ENCODE results near the gene IL6ST.
"Not testable (repeated sequence)": the region's sequence is repeated elsewhere in the genome, so short reads cannot be mapped to it uniquely, and the experiment has no call there.

The IL6ST gene

DNA sequence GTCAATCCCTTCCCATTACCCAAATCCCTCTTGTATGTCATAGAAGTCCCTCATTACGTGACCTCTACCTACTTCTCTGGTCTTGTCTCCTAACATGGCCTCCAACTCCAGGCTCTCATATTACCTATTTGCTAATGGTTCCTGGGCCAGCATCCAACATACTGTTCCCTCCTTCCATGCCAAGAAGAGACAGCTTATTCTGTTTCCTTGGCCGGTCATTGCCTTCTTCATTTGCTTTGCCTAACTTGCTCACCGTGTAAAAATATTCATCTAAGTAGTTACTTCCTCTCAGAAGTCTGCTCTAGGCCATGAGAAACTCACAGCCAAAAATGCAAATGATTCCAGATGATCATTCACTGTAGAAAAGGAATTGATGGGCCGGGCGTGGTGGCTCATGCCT lies 8.9 kb upstream of the IL6ST start:
- DNase-seq = no peak

DNA sequence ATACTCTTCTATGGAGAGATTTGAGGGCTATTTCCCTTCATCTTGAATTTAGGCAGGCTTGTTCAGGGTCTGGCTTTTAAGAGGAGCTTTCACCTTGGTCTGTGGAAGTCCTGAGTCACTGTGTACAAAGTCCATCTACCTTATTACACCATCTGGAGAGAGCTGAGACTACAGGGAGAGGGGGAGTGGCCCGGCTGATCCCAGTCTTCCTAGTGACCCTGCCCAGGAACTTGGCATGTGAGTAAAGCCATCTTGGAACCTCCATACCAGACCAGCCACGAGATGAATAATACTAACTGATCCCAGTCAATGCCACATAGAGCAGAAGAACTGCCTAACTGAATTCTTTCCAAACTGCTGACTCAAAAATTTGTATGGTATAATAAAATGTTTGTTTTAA lies 8.4 kb upstream of the IL6ST start:
- DNase-seq = no peak

GRCh38 chr5:56002303-56002702 lies 7.5 kb upstream of the IL6ST start:
- DNase-seq = no peak

DNA sequence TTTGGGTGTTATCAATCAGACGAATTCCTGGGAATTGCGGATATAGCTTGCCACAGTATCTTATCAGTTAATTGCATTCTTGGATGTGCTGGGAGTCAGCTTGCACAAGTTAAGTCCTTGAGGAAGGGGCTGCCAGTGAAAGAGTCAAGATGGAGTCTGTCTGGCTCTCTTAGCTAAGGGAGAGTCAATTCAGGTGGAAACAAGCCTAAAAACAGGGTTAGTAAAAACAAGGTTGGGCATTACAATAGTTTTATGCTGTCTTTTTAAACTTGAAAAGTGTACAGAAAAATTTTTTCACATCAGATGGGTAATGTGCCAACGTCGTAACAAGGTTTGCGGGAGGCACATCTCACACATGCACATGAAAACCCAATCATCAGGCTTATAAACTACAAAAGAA lies 5.5 kb upstream of the IL6ST start:
- DNase-seq = not testable (repeated sequence)

DNA sequence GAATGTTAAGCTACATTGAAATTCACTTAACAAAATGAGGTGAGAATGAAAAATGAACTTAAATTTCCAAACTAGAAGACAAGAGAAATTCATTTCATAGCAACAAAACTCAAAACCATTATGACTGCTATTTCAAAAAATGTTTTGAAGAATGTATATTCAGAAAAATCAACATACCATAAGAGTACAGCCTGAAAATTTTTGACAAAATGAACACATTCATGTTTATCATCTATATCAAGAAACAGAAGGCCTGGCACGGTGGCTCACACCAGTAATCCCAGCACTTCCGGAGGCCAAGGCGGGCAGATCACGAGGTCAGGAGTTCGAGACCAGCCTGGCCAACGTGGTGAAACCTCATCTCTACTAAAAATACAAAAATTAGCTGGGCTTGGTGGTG lies 4.2 kb upstream of the IL6ST start:
- no peak for DNase-seq

DNA sequence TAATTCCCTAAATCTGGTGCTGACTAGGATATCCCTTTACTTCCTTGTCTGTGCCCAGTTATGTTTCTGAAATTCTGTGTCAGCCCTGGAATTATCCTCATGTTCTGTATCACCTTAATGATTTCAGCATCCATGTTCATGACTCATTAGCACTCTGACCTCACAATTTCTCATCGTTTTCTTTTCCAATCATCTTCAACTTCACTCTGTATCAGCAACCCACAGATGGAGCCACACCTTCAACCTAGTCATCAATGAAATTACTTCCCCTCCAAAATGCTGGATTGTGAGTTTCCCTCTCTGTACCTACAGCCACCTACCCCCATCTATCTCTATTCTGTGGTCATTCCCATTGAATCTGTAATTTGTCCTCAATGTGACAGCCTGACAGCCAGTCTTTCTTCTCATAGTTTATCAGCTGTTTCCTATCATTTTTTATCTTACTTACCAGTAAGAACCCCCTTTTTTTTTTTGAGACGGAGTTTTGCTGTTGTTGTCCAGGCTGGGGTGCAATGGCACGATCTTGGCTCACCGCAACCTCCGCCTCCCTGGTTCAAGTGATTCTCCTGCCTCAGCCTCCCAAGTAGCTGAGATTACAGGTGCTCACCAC lies 3.1 kb upstream of the IL6ST start:
- no peak for DNase-seq

DNA sequence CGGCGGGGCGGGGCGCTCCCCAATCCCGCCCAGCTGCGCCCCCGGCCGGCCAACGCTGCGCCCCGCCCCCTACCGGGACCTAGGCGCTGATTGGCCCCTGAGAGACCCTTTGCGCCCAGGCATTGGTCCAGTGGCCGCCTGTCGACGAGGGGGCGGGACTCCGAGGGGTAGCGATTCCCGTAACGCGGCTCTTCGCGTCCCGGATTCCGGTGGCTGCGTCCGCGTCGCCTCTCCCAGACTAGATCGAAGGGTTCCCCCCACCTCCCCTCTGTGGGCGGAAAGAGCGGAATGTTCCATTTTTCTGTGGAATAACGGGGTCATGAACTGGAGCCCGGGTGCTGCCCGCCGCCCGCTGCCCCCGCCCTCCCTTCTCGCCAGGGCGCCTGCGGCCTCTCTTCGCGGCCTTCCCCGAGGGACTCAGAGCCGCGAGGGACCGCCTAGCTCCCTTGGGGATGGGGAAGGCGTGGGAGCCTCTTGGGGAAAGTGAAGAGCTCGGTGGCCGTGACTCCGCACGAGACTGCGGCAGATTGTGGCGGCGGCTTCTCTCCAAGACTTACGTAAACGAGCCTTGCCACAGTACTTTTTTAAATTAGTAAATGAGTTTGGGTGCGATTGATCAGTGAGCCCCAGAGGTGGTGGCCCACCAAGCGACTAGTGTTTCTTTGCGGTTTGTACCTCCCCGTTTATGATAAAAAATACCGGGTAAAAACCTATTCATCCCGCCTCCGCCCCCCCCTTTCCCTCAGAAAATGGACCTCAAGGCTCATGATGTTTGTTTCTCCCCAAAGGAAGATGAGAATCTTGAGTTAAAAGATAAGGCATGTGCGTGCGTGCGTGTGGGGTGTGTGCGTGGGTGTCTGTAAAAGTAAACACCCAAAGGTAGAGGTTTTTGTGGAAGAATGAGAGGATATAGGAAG lies 493 bp upstream of the IL6ST start:
- peak; percentile 97 for DNase-seq

- no peak for DNase-seq
Measured at GRCh38 chr5:55993731-55994494, 850 bp downstream of the IL6ST start.

GRCh38 chr5:55993013-55993412 lies 1.8 kb downstream of the IL6ST start:
- peak; percentile 17 for DNase-seq

DNA sequence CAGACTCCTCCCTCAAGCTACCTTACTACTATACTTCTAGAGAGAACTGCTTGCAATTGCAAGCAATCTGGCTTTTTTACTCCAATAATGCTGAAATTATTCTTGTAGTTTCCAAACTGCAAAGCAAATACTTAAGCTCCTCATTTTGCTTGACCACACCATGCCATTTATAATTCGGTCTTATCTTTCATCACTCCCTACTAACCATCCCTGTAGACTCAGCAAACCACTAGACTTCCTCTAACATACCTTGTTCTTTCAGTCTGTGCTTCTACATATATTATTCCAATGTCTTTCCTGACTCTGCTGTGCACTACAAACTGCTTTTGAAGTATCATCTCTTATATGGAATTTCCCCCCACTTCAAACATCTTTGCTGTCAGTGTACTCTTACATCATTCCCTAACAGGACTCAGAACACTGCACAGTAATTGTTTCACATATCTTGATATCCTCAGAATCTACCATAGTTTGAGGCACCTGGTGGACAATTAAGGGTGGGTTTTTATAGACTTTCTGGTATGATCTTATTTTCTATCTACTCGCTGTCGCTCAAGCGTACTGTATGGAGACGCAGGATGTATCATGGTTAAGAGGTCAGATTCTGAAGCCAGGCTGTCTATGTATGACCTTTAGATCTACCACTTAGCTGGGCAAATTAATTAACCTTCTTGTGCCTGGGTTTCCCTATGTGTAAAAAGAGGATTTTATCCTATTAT lies 2.8 kb downstream of the IL6ST start:
- no peak for DNase-seq

DNA sequence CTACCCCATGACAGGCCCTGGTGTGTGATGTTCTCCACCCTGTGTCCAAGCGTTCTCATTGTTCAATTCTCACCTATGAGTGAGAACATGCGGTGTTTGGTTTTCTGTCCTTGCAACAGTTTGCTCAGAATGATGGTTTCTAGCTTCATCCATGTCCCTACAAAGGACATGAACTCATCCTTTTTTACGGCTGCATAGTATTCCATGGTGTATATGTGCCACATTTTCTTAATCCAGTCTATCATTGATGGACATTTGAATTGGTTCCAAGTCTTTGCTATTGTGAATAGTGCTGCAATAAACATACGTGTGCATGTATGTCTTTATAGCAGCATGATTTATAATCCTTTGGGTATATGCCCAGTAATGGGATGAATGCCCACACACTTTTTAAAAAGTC lies 3.9 kb downstream of the IL6ST start:
- DNase-seq = not testable (repeated sequence)

GRCh38 chr5:55989860-55990259 lies 4.9 kb downstream of the IL6ST start:
- no peak for DNase-seq

- DNase-seq = no peak
Measured at GRCh38 chr5:55988979-55989638, 5.7 kb downstream of the IL6ST start.

DNA sequence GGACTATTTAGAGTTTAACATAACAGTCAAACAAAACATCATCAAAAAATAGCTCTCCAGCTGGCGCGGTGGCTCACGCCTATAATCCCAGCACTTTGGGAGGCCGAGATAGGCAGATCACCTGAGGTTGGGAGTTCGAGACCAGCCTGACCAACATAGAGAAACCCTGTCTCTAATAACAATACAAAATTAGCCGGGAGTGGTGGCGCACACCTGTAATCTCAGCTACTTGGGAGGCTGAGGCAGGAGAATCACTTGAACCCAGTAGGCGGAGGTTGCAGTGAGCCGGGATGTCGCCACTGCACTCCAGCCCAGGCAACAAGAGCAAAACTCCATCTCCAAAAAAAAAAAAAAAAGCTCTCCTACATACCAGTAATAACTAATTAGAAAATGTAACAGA lies 6.3 kb downstream of the IL6ST start:
- DNase-seq = not testable (repeated sequence)

GRCh38 chr5:55986931-55987330 lies 7.8 kb downstream of the IL6ST start:
- no peak for DNase-seq

DNA sequence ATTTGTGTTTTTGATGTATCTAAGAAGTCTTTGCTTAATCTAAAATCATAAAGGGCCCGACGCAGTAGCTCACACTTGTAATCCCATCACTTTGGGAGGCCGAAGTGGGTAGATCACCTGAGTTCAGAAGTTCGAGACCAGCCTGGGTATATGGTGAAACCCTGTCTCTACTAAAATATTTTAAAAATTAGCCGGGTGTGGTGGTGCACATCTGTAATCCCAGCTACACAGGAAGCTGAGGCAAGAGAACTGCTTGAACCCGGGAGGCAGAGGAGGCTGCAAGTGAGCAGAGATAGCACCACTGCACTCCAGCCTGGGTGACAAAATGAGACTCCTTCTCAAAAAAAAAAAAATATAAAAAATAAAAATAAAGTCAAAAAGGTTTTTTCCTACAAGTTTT lies 9.6 kb downstream of the IL6ST start:
- peak; percentile 39 for DNase-seq

DNA sequence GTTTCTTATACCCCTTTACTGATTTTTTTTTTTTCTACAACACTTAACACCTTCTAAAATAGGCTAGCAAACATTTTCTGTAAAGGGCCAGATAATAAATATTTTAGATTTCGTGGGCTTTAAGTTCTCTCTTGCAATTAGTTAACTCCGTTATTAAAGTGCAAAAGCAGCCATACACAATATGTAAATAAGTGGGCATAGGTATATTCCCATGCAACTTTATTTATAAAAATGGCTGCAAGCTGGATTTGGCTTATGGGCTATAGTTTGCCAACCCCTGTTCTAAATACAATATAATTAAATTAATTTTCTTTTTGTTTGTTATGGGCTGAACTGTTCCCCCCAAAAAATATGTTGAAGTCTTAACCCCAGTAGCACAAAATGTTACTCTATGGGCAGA lies 10.8 kb downstream of the IL6ST start:
- no peak for DNase-seq

- DNase-seq = peak; percentile 53
Measured at GRCh38 chr5:55982957-55983381, 11.8 kb downstream of the IL6ST start.

- DNase-seq = no peak
Measured at GRCh38 chr5:55973296-55973695, 21.5 kb downstream of the IL6ST start.

GRCh38 chr5:55969956-55970355 lies 24.8 kb downstream of the IL6ST start:
- DNase-seq = no peak

GRCh38 chr5:55966284-55966683 lies 28.5 kb downstream of the IL6ST start:
- DNase-seq = no peak

- DNase-seq = no peak
Measured at GRCh38 chr5:55965525-55965924, 29.2 kb downstream of the IL6ST start.

All from CD4-positive, alpha-beta T cell treated with Interleukin-17A for 4 hours (primary cell).